Measurements from ENCODE around the gene GPX4.

The GPX4 gene, protein sequence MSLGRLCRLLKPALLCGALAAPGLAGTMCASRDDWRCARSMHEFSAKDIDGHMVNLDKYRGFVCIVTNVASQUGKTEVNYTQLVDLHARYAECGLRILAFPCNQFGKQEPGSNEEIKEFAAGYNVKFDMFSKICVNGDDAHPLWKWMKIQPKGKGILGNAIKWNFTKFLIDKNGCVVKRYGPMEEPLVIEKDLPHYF

DNA sequence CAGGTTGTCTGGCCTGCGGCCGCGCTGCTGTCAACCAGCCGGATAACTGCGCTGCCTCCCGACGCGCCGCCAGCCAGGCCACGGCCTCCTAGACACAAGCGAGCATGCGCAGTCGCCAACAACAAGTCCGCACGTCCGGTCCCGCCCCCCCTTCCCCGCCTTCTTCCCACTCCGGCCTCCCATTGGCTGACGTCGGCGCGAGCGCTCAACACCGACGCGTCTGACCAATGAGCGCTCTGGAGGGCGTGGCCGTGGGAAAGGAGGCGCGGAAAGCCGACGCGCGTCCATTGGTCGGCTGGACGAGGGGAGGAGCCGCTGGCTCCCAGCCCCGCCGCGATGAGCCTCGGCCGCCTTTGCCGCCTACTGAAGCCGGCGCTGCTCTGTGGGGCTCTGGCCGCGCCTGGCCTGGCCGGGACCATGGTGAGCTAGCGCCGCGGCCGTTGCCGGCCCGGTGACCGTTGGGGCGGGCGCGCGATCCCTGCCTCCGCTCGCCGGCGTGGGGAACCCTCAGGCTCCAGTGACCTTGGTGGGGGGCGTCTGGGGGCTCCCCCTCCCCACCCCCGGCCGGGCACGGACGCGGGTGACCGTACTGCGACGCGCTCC lies at the start of gene GPX4:
Gene GPX4, plus strand, starts transcription at position 287 of the 603 bp plus-strand sequence. Its CDS starts 50 bp downstream, at position 337.
- DNase-seq (ENCODE audit: low spot score), result peak; percentile 98

DNA sequence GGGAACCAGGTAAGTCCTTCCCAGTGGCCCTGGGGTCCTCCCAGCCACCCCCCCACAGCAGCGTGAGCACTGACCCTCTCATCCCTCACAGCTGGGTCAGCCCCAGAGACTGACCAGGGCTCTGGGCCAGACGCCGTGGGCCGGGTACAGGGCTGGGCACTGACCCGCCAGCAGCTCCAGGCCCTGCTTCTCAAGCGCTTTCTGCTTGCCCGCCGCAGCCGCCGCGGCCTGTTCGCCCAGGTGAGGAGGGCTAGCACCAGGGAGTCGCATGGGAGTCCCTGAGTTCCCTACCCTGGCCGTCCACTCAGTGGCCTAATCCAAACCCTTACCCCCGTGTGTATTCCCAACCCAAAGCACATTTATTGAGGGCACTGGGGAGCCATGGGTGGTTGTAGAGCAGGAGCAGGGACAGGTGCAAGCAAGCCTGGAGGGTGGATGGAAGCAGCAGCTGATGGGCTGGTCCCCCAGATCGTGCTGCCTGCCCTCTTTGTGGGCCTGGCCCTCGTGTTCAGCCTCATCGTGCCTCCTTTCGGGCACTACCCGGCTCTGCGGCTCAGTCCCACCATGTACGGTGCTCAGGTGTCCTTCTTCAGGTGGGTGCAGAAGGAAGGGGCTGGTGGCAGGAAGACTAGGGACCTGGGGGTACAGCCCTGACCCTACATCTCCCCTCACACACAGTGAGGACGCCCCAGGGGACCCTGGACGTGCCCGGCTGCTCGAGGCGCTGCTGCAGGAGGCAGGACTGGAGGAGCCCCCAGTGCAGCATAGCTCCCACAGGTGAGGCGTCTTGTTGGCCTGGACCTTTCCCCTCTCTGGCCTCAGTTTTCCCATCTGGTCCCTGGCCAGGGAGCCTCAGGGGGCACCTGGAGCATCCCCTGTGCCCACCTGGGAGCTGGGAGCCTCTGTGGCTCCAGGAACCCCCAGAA lies 49.4 kb upstream of the GPX4 start:
- no peak for DNase-seq (ENCODE audit: low spot score)

- no peak for DNase-seq (ENCODE audit: low spot score)
These were observed 48.8 kb upstream of the GPX4 start for GRCh38 chr19:1055028-1055425.

GRCh38 chr19:1055886-1056620 lies 47.7 kb upstream of the GPX4 start:
- DNase-seq (ENCODE audit: low spot score), result no peak

GRCh38 chr19:1057176-1057855 lies 46.5 kb upstream of the GPX4 start:
- no peak for DNase-seq (ENCODE audit: low spot score)

- DNase-seq (ENCODE audit: low spot score), result no peak
These were observed 45.7 kb upstream of the GPX4 start for GRCh38 chr19:1058112-1058511.

DNA sequence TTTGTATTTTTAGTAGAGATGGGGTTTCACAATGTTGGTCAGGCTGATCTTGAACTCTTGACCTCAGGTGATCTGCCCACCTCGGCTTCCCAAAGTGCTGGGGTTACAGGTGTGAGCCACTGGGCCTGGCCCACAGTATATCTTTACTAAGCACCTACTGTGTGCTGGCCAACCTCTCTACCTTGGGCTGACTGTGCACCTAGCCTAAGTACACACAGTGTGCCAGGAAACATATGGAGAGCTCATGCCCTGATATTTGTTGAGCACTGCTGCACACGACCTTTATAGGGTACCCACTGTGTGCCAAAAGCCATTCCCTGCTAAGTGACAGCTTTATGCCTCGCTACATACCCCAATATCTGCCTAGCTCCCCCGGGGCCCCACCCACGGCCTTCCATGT lies 43.1 kb upstream of the GPX4 start:
- DNase-seq (ENCODE audit: low spot score), result no peak

- DNase-seq (ENCODE audit: low spot score), result no peak
These were observed 41.8 kb upstream of the GPX4 start for GRCh38 chr19:1061987-1062386.

GRCh38 chr19:1062387-1063029 lies 41.3 kb upstream of the GPX4 start:
- DNase-seq (ENCODE audit: low spot score), result peak; percentile 65

DNA sequence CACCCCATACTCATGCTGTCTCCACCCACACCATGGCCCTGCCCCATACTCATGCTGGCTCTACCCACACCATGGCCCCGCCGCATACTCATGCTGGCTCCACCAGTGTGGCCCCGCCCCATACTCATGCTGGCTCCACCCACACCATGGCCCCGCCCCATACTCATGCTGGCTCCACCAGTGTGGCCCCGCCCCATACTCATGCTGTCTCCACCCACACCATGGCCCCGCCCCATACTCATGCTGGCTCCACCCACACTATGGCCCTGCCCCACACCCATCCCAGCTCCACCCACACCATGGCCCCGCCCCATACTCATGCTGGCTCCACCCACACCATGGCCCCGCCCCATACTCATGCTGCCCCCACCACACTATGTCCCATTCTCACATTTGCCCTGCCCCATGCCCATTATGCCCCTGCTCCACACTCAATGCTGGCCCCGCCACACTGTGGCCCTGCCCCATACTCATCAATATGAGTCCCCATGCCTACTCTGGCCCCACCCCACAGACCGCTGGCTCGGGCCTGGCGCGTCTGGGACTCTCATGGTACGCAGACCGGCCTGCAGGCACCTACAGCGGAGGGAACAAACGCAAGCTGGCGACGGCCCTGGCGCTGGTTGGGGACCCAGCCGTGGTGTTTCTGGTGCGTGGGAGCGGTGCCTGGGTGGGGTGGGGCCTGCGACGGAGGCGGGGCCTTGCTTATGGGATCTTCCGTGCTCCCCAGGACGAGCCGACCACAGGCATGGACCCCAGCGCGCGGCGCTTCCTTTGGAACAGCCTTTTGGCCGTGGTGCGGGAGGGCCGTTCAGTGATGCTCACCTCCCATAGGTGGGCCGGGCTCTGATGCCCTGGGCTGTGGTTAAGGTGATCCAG lies 40.5 kb upstream of the GPX4 start:
- no peak for DNase-seq (ENCODE audit: low spot score)

DNA sequence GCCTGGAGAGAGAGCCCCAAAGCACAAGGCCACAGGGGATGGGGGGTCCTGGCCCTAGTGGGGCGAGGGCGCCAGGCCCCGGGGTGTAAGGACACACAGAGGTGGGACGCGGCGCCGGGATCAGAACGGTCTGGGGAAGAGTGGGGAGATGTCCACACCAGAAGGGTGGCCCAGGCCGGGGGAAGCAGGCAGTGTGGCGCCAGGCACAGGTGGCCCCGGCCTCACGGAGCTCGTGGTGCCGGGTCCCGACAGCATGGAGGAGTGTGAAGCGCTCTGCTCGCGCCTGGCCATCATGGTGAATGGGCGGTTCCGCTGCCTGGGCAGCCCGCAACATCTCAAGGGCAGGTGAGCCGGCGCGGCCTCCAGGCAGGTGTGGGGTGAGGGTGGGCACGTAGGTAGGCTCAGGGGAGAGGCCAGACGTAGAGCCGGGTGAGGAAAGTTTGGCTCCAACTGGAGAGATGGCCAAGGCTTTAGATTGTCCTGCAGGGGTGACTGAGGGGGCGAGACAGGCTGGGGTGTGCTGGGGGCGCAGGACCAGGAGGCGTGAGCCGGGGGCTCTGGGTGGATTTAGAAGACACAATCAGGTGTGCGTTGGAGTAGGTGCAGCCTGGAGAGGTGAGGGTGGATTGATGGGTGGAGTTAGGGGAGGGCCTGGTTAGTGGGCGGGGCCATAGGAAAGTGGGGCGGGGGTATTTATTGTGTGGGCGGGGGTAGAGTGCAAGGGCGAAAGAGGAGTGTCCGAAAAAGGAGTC lies 39.7 kb upstream of the GPX4 start:
- peak; percentile 77 for DNase-seq (ENCODE audit: low spot score)

- DNase-seq (ENCODE audit: low spot score), result peak; percentile 83
These were observed 38.9 kb upstream of the GPX4 start for GRCh38 chr19:1064661-1065605.

DNA sequence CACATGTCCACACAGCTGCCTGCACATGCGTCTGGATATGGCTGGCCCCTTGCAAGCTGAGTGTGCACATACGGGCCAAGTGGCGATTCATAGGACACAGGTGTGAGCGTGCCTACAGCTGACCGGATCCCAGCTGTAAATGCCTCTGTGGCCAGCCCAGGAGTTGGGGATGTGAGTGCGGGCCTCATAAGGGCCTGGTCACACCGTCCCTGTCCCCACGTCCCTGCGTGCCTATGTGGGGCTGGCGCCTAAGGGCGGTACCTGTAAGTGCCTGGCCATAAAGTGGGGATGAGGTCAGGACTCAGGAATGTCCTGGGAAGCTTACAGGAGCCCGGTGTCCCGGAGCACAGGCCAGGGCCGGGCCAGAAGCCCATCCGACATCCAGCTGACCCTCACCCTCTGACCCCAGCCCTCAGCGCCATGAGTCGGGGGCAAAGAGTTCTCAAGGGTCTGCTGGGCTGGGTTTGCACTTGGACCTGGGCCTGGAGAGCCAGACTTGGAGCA lies 38.1 kb upstream of the GPX4 start:
- no peak for DNase-seq (ENCODE audit: low spot score)

DNA sequence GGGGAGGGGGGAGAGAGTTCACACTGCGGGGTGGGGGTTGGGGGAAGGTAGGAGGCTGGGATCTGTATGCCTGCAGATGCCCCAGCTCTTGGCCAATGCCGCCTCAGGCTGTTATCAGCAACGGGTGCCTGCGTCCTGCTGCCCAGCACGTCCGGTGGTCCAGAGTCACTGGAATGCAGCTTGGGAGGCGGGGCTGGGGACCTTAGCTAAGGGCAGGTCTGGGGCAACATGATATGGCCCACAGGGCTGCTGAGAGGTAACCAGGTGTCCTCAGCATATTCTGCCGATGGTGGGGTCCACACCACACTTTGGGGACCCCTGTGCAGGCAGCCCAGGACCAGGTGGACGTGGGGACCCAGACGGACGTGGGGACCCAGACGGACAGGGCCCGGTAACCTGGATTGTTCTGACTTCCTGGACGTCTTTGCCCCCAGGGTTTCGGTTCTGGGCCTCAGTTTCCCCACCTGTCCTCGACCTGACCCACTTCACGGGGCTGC lies 37.5 kb upstream of the GPX4 start:
- DNase-seq (ENCODE audit: low spot score), result no peak

- peak; percentile 65 for DNase-seq (ENCODE audit: low spot score)
These were observed 37.0 kb upstream of the GPX4 start, which contains the start of gene ARHGAP45 for GRCh38 chr19:1066748-1067340. TSS of gene ARHGAP45 (plus strand) at chr19:1067167. CDS start at chr19:1067406, 239 bp downstream.

GRCh38 chr19:1067341-1067957 lies 36.3 kb upstream of the GPX4 start:
- no peak for DNase-seq (ENCODE audit: low spot score)
